ENCODE data around the gene ZEB2. TPM values are rescaled to one million over a fixed set of nuclear protein-coding genes. Genes with fewer than 3 reads are reported as not detected.

ZEB2 gene
- total RNA-seq, 2 donors from 2014 or later, result 118 to 131 TPM

- intact Hi-C loops (cut with DNase I), result loop anchor here in 1 of 2 donors (10.0 kb wide), 1 partner anchor 62 kb away; no protein-coding TSS in a partner anchor
- ATAC-seq (peak; percentile 31 to 39), DNase-seq (peak; percentile 52)
Observed at GRCh38 chr2:144516411-144516980, 3.4 kb downstream of the ZEB2 start.

- ATAC-seq (peak; percentile 12 to 25), DNase-seq (peak; percentile 61)
Observed at GRCh38 chr2:144515696-144516410, 4.1 kb downstream of the ZEB2 start.

GRCh38 chr2:144515099-144515695, 4.7 kb downstream of the ZEB2 start:
- ATAC-seq (no peak), DNase-seq (no peak)
- intact Hi-C loops (cut with DNase I), result loop anchor here in 1 of 2 donors (10.0 kb wide), 1 partner anchor 60 kb away; no protein-coding TSS in a partner anchor

More at GRCh38 chr2:144515696-144516410, 4.1 kb downstream of the ZEB2 start:
- intact Hi-C loops (cut with DNase I), result loop anchor here in 1 of 2 donors (10.0 kb wide), 1 partner anchor 61 kb away; no protein-coding TSS in a partner anchor

GRCh38 chr2:144514616-144515091, 5.3 kb downstream of the ZEB2 start:
- intact Hi-C loops (cut with DNase I), result loop anchor here (5.0 to 10.0 kb wide), 3 partner anchors 60 to 182 kb away; a partner anchor contains a TSS
- ATAC-seq (no peak), DNase-seq (no peak)

GRCh38 chr2:144513388-144514101, 6.4 kb downstream of the ZEB2 start:
- intact Hi-C loops (cut with DNase I), result loop anchor here (5.0 to 10.0 kb wide), 3 partner anchors 59 to 181 kb away; a partner anchor contains a TSS
- DNase-seq, result no peak
- ATAC-seq, result peak; percentile 3 to 12

GRCh38 chr2:144512891-144513351, 7.0 kb downstream of the ZEB2 start:
- ATAC-seq (no peak), DNase-seq (no peak)
- intact Hi-C loops (cut with DNase I), result loop anchor here (5.0 to 10.0 kb wide), 3 partner anchors 58 to 181 kb away; a partner anchor contains a TSS

GRCh38 chr2:144512470-144512869, 7.4 kb downstream of the ZEB2 start:
- no peak for DNase-seq
- ATAC-seq, result no peak
- intact Hi-C loops (cut with DNase I), result loop anchor here (5.0 to 10.0 kb wide), 3 partner anchors 58 to 180 kb away; a partner anchor contains a TSS

- intact Hi-C loops (cut with DNase I), result loop anchor here (5.0 to 10.0 kb wide), 3 partner anchors 57 to 180 kb away; a partner anchor contains a TSS
- ATAC-seq (no peak), DNase-seq (no peak)
Observed at GRCh38 chr2:144511937-144512336, 8.0 kb downstream of the ZEB2 start.

- DNase-seq (no peak), ATAC-seq (no peak)
- intact Hi-C loops (cut with DNase I), result loop anchor here (5.0 to 10.0 kb wide), 3 partner anchors 57 to 179 kb away; a partner anchor contains a TSS
Observed at GRCh38 chr2:144511226-144511810, 8.6 kb downstream of the ZEB2 start.

- ATAC-seq (peak; percentile 41 to 67), DNase-seq (no peak)
- intact Hi-C loops (cut with DNase I), result loop anchor here (5.0 to 10.0 kb wide), 3 partner anchors 56 to 178 kb away; a partner anchor contains a TSS
Observed at GRCh38 chr2:144510294-144510991, 9.5 kb downstream of the ZEB2 start.

GRCh38 chr2:144509879-144510221, 10.1 kb downstream of the ZEB2 start:
- intact Hi-C loops (cut with DNase I), result loop anchor here (5.0 to 10.0 kb wide), 3 partner anchors 55 to 178 kb away; a partner anchor contains a TSS
- ATAC-seq, result no peak

GRCh38 chr2:144509001-144509878, 10.7 kb downstream of the ZEB2 start:
- DNase-seq (no peak), ATAC-seq (no peak)
- intact Hi-C loops (cut with DNase I), result no loop called here

More at GRCh38 chr2:144509879-144510221, 10.1 kb downstream of the ZEB2 start:
- DNase-seq, result no peak

- intact Hi-C loops (cut with DNase I), result no loop called here
- DNase-seq (no peak), ATAC-seq (no peak)
Observed at GRCh38 chr2:144508172-144508851, 11.6 kb downstream of the ZEB2 start.

GRCh38 chr2:144507441-144508171, 12.3 kb downstream of the ZEB2 start:
- intact Hi-C loops (cut with DNase I), result no loop called here
- DNase-seq (no peak), ATAC-seq (no peak)

GRCh38 chr2:144505245-144505831, 14.6 kb downstream of the ZEB2 start:
- DNase-seq (no peak), ATAC-seq (peak; percentile 75 to 77)
- intact Hi-C loops (cut with DNase I), result no loop called here

Measured in left cardiac atrium (tissue), 4 donors.